ENCODE data around the gene GPR55. TPM values are rescaled to one million over a fixed set of nuclear protein-coding genes. Genes with fewer than 3 reads are reported as not detected.

The GPR55 gene
- total and polyA plus RNA-seq, 10 of the 15 experiments (the other 5 are each of a cell fraction or from before 2014, with no cell fraction given): 2.1 to 30.1 (median 16.2) TPM

DNA sequence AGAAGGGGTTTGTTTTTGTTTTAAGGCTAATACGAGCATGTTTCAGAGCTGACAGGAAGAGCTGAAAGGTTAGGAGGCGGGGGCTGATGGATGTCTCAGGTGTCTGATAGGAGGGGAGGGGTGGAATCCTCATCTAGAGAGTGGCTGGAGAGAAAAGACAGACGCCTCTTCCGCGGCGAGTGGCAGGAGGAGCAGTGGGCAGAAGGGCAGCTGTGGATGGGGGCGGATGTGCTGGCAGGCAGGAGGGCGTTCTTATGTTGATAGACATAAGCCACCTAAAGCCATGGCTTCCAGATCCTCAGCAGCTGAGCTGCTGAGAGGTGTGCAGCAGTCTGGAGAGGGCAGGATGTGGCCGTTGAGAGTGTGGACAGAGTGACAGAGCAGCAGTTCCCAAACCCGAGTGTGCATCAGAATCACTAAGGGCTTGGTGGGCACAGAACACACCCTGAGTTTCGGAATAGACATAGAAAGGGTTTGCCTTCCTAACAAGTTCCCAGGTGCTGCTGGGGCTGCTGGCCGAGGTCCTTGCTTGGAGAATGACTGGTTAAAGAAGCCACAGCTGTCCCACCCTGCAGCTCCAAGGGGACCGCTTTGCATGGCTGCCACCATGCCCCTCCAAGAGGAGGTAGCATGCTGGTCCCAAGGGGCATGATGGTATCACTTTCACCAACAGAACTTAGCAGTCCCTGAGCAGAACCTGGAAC lies 63.3 kb downstream of the GPR55 start:
- POLR2A ChIA-PET: interaction anchor here (1.3 kb wide), 1 partner anchor 9 kb away, joined by 4 read pairs; no protein-coding TSS in a partner anchor
- intact Hi-C loops (cut with micrococcal nuclease; ENCODE audit: unreplicated experiment): no loop called here
- no peak for DNase-seq (ENCODE audit: low read depth, low spot score)
- Histone ChIP-seq H3K36me3 (ENCODE audit: control insufficient read depth in 2 of 2, insufficient read depth in 2 of 2, low read length in 1 of 2) (no peaks in the 10 kb centered on the region), H3K9ac (ENCODE audit: control insufficient read depth, insufficient read depth, low read length) (no peak overlapping the region), H3K4me3 (no peak overlapping the region), H3K27ac (ENCODE audit: control insufficient read depth, insufficient read depth) (no peak overlapping the region), H2AFZ (ENCODE audit: control insufficient read depth, low read depth, low read length) (no peak overlapping the region), H3K27me3 (replicated peaks in 1 of 2; ENCODE audit: control insufficient read depth in 2 of 2, insufficient read depth in 2 of 2, low read length in 1 of 2) (no peaks in the 10 kb centered on the region; a peak in 3 of 4 replicates), H3K4me1 (ENCODE audit: control insufficient read depth, insufficient read depth, low read length) (peaks cover 9% of the 10 kb centered on the region; the same call in 1 of the 2 replicates), H3K79me2 (ENCODE audit: control insufficient read depth, insufficient read depth, low read length) (peaks cover 4% of the 10 kb centered on the region), H3K9me3 (replicated peaks; ENCODE audit: control insufficient read depth, insufficient read depth, low read length) (no peaks in the 10 kb centered on the region), H4K20me1 (ENCODE audit: control insufficient read depth, insufficient read depth) (no peaks in the 10 kb centered on the region), H3K4me2 (ENCODE audit: control insufficient read depth, insufficient read depth) (no peak overlapping the region)
- BruUV-seq (replicated peaks): no TSS peak
- WGBS (ENCODE audit: insufficient coverage, insufficient replicate concordance, low lambda C conversion rate, missing lambda C conversion rate): 45% methylated on average over 13 of the region's 13 CpGs
- RAD21 ChIA-PET (ENCODE audit: unreplicated experiment): interaction anchor here (0.7 kb wide), 1 partner anchor 24 kb away, joined by 3 read pairs; no protein-coding TSS in a partner anchor
- no peak for ATAC-seq
- CTCF ChIA-PET: interaction anchor here (0.6 to 2.2 kb wide), 6 partner anchors 9 to 190 kb away, joined by 3 to 25 read pairs (median 6); no protein-coding TSS in a partner anchor
- FAIRE-seq: no peak
- SMC1A ChIA-PET (ENCODE audit: uncharacterized antibody, unreplicated experiment): interaction anchor here (1.5 kb wide), 2 partner anchors 9 to 81 kb away, joined by 3 read pairs; no protein-coding TSS in a partner anchor
- in situ Hi-C loops (cut with MboI): no loop called here
- TF ChIP-seq GABPA (IDR thresholded peaks at IDR 0.05; ENCODE audit: low read depth): no peak
- no peak for TF ChIP-seq SP1 (IDR thresholded peaks at IDR 0.05; ENCODE audit: low read depth, low read length)
- TF ChIP-seq CREM (IDR thresholded peaks at IDR 0.05; ENCODE audit: low read depth): no peak
- no peak for TF ChIP-seq BRCA1 (IDR thresholded peaks at IDR 0.05; ENCODE audit: low read depth, low read length)
- no peak for TF ChIP-seq BACH1 (IDR thresholded peaks at IDR 0.05; ENCODE audit: borderline replicate concordance)
- TF ChIP-seq POLR2AphosphoS2 (IDR thresholded peaks at IDR 0.05; ENCODE audit: low read depth, low read length): no peak
- TF ChIP-seq, protein P1, sequence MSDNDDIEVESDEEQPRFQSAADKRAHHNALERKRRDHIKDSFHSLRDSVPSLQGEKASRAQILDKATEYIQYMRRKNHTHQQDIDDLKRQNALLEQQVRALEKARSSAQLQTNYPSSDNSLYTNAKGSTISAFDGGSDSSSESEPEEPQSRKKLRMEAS (IDR thresholded peaks at IDR 0.05; ENCODE audit: low read depth, low read length): no peak
- TF ChIP-seq CEBPB (IDR thresholded peaks at IDR 0.05; ENCODE audit: borderline replicate concordance in 1 of 2, low read depth in 2 of 2, low read length in 2 of 2): no peak
- TF ChIP-seq, protein P2, sequence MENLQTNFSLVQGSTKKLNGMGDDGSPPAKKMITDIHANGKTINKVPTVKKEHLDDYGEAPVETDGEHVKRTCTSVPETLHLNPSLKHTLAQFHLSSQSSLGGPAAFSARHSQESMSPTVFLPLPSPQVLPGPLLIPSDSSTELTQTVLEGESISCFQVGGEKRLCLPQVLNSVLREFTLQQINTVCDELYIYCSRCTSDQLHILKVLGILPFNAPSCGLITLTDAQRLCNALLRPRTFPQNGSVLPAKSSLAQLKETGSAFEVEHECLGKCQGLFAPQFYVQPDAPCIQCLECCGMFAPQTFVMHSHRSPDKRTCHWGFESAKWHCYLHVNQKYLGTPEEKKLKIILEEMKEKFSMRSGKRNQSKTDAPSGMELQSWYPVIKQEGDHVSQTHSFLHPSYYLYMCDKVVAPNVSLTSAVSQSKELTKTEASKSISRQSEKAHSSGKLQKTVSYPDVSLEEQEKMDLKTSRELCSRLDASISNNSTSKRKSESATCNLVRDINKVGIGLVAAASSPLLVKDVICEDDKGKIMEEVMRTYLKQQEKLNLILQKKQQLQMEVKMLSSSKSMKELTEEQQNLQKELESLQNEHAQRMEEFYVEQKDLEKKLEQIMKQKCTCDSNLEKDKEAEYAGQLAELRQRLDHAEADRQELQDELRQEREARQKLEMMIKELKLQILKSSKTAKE (IDR thresholded peaks at IDR 0.05; ENCODE audit: low read depth, poor library complexity, severe bottlenecking): no peak
- no peak for TF ChIP-seq MYB (IDR thresholded peaks at IDR 0.05; ENCODE audit: borderline replicate concordance, low read depth, low read length)
- TF ChIP-seq, protein P3, sequence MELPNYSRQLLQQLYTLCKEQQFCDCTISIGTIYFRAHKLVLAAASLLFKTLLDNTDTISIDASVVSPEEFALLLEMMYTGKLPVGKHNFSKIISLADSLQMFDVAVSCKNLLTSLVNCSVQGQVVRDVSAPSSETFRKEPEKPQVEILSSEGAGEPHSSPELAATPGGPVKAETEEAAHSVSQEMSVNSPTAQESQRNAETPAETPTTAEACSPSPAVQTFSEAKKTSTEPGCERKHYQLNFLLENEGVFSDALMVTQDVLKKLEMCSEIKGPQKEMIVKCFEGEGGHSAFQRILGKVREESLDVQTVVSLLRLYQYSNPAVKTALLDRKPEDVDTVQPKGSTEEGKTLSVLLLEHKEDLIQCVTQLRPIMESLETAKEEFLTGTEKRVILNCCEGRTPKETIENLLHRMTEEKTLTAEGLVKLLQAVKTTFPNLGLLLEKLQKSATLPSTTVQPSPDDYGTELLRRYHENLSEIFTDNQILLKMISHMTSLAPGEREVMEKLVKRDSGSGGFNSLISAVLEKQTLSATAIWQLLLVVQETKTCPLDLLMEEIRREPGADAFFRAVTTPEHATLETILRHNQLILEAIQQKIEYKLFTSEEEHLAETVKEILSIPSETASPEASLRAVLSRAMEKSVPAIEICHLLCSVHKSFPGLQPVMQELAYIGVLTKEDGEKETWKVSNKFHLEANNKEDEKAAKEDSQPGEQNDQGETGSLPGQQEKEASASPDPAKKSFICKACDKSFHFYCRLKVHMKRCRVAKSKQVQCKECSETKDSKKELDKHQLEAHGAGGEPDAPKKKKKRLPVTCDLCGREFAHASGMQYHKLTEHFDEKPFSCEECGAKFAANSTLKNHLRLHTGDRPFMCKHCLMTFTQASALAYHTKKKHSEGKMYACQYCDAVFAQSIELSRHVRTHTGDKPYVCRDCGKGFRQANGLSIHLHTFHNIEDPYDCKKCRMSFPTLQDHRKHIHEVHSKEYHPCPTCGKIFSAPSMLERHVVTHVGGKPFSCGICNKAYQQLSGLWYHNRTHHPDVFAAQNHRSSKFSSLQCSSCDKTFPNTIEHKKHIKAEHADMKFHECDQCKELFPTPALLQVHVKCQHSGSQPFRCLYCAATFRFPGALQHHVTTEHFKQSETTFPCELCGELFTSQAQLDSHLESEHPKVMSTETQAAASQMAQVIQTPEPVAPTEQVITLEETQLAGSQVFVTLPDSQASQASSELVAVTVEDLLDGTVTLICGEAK (IDR thresholded peaks at IDR 0.05; ENCODE audit: borderline replicate concordance): no peak
- no peak for TF ChIP-seq SREBF1 (IDR thresholded peaks at IDR 0.05; ENCODE audit: low read length)
- TF ChIP-seq, protein P4, sequence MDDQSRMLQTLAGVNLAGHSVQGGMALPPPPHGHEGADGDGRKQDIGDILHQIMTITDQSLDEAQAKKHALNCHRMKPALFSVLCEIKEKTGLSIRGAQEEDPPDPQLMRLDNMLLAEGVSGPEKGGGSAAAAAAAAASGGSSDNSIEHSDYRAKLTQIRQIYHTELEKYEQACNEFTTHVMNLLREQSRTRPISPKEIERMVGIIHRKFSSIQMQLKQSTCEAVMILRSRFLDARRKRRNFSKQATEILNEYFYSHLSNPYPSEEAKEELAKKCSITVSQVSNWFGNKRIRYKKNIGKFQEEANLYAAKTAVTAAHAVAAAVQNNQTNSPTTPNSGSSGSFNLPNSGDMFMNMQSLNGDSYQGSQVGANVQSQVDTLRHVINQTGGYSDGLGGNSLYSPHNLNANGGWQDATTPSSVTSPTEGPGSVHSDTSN (IDR thresholded peaks at IDR 0.05; ENCODE audit: insufficient replicate concordance, low read depth, low read length): no peak
- no peak for TF ChIP-seq STAT1 (conservative IDR thresholded peaks at IDR 0.05)
- no peak for TF ChIP-seq NFIC (IDR thresholded peaks at IDR 0.05; ENCODE audit: low read depth, low read length)
- TF ChIP-seq NFYA (IDR thresholded peaks at IDR 0.05; ENCODE audit: borderline replicate concordance, low read depth, low read length): no peak
